ENCODE measurements around the gene PHPT1.
"Not testable (repeated sequence)": the region's sequence is repeated elsewhere in the genome, so short reads cannot be mapped to it uniquely, and the experiment has no call there.

Gene PHPT1

GRCh38 chr9:136882109-136882946, 33.1 kb downstream of the PHPT1 start:
- Histone ChIP-seq H3K36me3 (replicated peaks) (no peaks in the 10 kb centered on the region; the same call in none of the 2 replicates), H3K4me3 (no peak overlapping the region), H3K4me1 (no peaks in the 10 kb centered on the region), H3K9me3 (no peaks in the 10 kb centered on the region), H3K27me3 (ENCODE audit: low read depth) (no peaks in the 10 kb centered on the region)
- DNase-seq (ENCODE audit: low spot score in 2 of 2), result no peak
- in situ Hi-C loops (cut with MboI; ENCODE audit: low sequenced_read_pairs), result no loop called here

GRCh38 chr9:136882947-136883283, 33.7 kb downstream of the PHPT1 start:
- H3K4me3 ChIP-seq, result not testable (repeated sequence)

DNA sequence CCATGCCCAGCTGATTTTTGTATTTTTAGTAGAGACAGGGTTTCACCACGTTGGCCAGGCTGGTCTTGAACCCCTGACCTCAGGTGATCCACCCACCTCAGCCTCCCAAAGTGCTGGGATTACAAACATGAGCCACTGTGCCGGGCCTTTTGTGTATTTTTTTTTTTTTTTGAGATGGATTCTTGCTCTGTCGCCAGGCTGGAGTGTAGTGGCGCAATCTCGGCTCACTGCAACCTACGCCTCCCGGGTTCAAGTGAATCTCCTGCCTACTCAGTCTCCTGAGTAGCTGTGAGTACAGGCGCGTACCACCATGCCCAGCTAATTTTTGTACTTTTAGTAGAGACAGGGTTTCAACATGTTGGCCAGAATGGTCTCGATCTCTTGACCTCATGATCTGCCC, 34.5 kb downstream of the PHPT1 start:
- in situ Hi-C loops (cut with MboI; ENCODE audit: low sequenced_read_pairs); H3K4me3 ChIP-seq; H3K9me3 ChIP-seq; H3K27me3 ChIP-seq (ENCODE audit: low read depth); DNase-seq (ENCODE audit: low spot score in 2 of 2); H3K4me1 ChIP-seq; H3K36me3 ChIP-seq (replicated peaks): not testable (repeated sequence)

More at GRCh38 chr9:136882947-136883283, 33.7 kb downstream of the PHPT1 start:
- H3K27me3 ChIP-seq (ENCODE audit: low read depth); H3K36me3 ChIP-seq (replicated peaks); DNase-seq (ENCODE audit: low spot score in 2 of 2); in situ Hi-C loops (cut with MboI; ENCODE audit: low sequenced_read_pairs); H3K4me1 ChIP-seq; H3K9me3 ChIP-seq: not testable (repeated sequence)

- Histone ChIP-seq H3K9me3 (no peaks in the 10 kb centered on the region), H3K36me3 (replicated peaks) (peaks cover 9% of the 10 kb centered on the region), H3K4me1 (peaks cover 3% of the 10 kb centered on the region; the same call in 1 of the 2 replicates), H3K27me3 (ENCODE audit: low read depth) (no peaks in the 10 kb centered on the region), H3K4me3 (peak within 1 kb of the TSS; percentile 77)
- DNase-seq (ENCODE audit: low spot score in 2 of 2), result peak; percentile 92 to 98
- in situ Hi-C loops (cut with MboI; ENCODE audit: low sequenced_read_pairs), result no loop called here
Measured at GRCh38 chr9:136885950-136886578, 36.9 kb downstream of the PHPT1 start, which contains the start of gene TRAF2. TSS of gene TRAF2 (plus strand) at chr9:136886516. CDS start at chr9:136898741, 12,225 bp downstream.

DNA sequence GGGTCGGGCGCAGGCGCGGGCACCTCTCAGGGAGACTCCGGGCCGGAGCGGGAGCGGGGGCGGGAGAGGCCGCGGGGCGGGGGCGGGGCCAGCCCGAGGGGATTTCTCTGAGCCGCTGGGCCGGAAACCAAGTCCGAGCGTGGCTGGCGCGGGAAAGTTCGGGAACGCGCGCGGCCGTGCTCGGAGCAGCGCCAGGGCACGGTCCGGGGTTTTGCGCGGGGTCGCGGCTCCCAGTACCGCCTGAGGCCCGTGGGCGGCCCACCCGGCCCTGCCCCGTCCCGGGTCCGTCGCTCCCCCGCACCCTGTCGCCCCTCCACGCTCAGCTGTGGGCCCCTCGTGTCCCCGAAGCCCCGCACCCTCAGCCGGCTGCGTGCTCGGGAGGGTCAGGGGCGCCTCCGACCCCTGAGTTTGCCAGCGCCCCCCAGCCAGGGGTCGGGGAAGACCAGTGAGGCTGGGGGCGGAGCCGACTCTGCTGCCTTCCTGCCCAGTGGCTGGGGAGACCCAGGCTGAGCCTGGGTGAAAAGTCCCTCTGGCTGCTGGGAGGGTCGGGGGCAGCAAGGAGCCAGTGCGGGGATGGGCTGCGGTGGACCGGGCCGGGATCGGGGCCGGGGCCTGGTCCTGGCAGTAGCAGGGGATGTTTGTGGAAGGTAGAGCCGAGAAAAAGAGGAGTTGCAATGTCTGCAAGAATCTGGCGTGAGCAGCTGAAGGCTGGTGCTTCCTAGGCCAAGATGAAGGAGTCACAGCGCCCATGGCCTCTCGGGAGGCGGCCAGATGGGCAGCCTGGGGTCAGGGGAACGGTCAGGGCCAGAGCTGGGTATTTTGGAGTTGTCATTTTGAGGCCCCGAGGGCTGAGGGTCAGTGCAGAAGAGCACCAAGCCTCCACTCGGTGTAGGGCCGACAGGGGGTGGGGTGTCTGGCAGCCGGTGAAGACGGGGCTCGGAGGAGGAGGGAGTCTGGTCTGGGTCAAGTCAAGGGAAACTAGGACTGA, 37.7 kb downstream of the PHPT1 start:
- Histone ChIP-seq H3K27me3 (ENCODE audit: low read depth) (no peaks in the 10 kb centered on the region), H3K4me1 (peaks cover 3% of the 10 kb centered on the region; the same call in 1 of the 2 replicates), H3K36me3 (replicated peaks) (peaks cover 9% of the 10 kb centered on the region), H3K4me3 (peak overlapping the region; percentile 77), H3K9me3 (no peaks in the 10 kb centered on the region)
- in situ Hi-C loops (cut with MboI; ENCODE audit: low sequenced_read_pairs), result no loop called here
- peak; percentile 23 to 64 for DNase-seq (ENCODE audit: low spot score in 2 of 2)

GRCh38 chr9:136888454-136888853, 39.2 kb downstream of the PHPT1 start:
- Histone ChIP-seq H3K4me3 (no peak overlapping the region), H3K4me1 (peaks cover 3% of the 10 kb centered on the region; the same call in 1 of the 2 replicates), H3K27me3 (ENCODE audit: low read depth) (no peaks in the 10 kb centered on the region), H3K9me3 (no peaks in the 10 kb centered on the region), H3K36me3 (replicated peaks) (peaks cover 9% of the 10 kb centered on the region)
- in situ Hi-C loops (cut with MboI; ENCODE audit: low sequenced_read_pairs), result no loop called here
- no peak for DNase-seq (ENCODE audit: low spot score in 2 of 2)

GRCh38 chr9:136889858-136890257, 40.6 kb downstream of the PHPT1 start:
- peaks cover 3% of the 10 kb centered on the region; the same call in 1 of the 2 replicates for H3K4me1 ChIP-seq
- no peak overlapping the region for H3K4me3 ChIP-seq
- no peaks in the 10 kb centered on the region for H3K9me3 ChIP-seq
- DNase-seq (ENCODE audit: low spot score in 2 of 2), result no peak
- H3K27me3 ChIP-seq (ENCODE audit: low read depth), result no peaks in the 10 kb centered on the region
- H3K36me3 ChIP-seq (replicated peaks), result peaks cover 9% of the 10 kb centered on the region
- in situ Hi-C loops (cut with MboI; ENCODE audit: low sequenced_read_pairs), result no loop called here

DNA sequence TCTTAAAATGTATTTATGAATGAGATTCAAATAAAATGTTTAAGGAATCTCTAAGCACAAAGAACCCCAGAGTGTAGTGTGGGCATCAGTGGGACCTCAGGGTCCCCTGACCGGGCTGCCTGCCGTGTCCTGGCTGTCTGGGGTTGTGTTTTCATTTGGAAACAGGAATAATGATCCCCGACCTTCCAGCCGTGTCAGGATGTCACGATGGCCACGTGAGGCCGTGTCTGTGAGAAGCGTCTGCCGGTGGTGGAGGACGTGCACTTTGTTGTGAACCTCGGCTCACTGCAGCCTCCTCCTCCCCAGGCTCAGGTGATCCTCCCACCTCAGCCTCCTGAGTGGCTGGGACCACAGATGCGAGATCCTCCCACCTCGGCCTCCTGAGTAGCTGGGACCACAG, 41.5 kb downstream of the PHPT1 start:
- Histone ChIP-seq H3K4me1 (peaks cover 3% of the 10 kb centered on the region; the same call in 1 of the 2 replicates), H3K9me3 (no peaks in the 10 kb centered on the region), H3K27me3 (ENCODE audit: low read depth) (no peaks in the 10 kb centered on the region), H3K36me3 (replicated peaks) (peaks cover 9% of the 10 kb centered on the region), H3K4me3 (no peak overlapping the region)
- in situ Hi-C loops (cut with MboI; ENCODE audit: low sequenced_read_pairs), result no loop called here
- DNase-seq (ENCODE audit: low spot score in 2 of 2), result no peak

- Histone ChIP-seq H3K27me3 (ENCODE audit: low read depth) (no peaks in the 10 kb centered on the region), H3K4me3 (no peak overlapping the region), H3K36me3 (replicated peaks) (peaks cover 26% of the 10 kb centered on the region), H3K9me3 (no peaks in the 10 kb centered on the region), H3K4me1 (no peaks in the 10 kb centered on the region)
- no peak for DNase-seq (ENCODE audit: low spot score in 2 of 2)
- in situ Hi-C loops (cut with MboI; ENCODE audit: low sequenced_read_pairs), result no loop called here
Measured at GRCh38 chr9:136896027-136896426, 46.8 kb downstream of the PHPT1 start.

DNA sequence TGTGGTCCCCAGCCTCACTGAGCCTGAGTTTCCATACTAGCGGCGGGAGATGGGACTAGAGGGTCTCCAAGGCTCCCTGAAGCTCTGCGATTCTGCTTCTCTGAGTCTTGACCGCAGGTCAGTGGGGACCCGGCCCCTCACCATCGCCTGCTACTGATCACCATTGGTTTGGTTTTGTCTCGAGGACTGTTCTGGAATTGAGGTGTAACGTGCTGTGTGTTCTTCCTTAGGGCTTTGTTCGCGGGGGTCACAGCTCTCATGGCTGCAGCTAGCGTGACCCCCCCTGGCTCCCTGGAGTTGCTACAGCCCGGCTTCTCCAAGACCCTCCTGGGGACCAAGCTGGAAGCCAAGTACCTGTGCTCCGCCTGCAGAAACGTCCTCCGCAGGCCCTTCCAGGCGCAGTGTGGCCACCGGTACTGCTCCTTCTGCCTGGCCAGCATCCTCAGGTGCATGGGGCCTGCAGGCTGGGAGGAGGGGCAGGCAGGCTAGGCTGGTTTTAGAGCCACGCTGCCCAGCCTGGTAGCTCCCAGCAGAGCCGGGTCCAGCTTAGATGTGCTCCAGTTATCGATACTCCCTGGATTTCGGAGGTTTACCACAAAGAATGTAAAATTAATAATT, 49.4 kb downstream of the PHPT1 start:
- peaks cover 47% of the 10 kb centered on the region for H3K36me3 ChIP-seq (replicated peaks)
- no peak for DNase-seq (ENCODE audit: low spot score in 2 of 2)
- in situ Hi-C loops (cut with MboI; ENCODE audit: low sequenced_read_pairs), result no loop called here
- no peaks in the 10 kb centered on the region for H3K9me3 ChIP-seq
- no peaks in the 10 kb centered on the region for H3K4me1 ChIP-seq
- H3K4me3 ChIP-seq, result no peak overlapping the region
- H3K27me3 ChIP-seq (ENCODE audit: low read depth), result no peaks in the 10 kb centered on the region

- DNase-seq (ENCODE audit: low spot score in 2 of 2), result no peak
- H3K4me3 ChIP-seq, result no peak overlapping the region
- peaks cover 50% of the 10 kb centered on the region for H3K36me3 ChIP-seq (replicated peaks)
- H3K27me3 ChIP-seq (ENCODE audit: low read depth), result no peaks in the 10 kb centered on the region
- in situ Hi-C loops (cut with MboI; ENCODE audit: low sequenced_read_pairs), result no loop called here
- H3K4me1 ChIP-seq, result no peaks in the 10 kb centered on the region
- H3K9me3 ChIP-seq, result no peaks in the 10 kb centered on the region
Measured at GRCh38 chr9:136899196-136899595, 50.0 kb downstream of the PHPT1 start.

GRCh38 chr9:136900556-136900955, 51.3 kb downstream of the PHPT1 start:
- Histone ChIP-seq H3K36me3 (replicated peaks) (peaks cover 56% of the 10 kb centered on the region), H3K9me3 (no peaks in the 10 kb centered on the region), H3K4me1 (no peaks in the 10 kb centered on the region), H3K4me3 (no peak overlapping the region), H3K27me3 (ENCODE audit: low read depth) (no peaks in the 10 kb centered on the region)
- DNase-seq (ENCODE audit: low spot score in 2 of 2), result no peak
- in situ Hi-C loops (cut with MboI; ENCODE audit: low sequenced_read_pairs), result no loop called here

Data from HAP-1 (cell line).